ENCODE results near the gene DHRS11.

GRCh38 chr17:36599546-36600250 lies 8.0 kb downstream of the DHRS11 start:
- no peak for TF ChIP-seq CTCF (IDR thresholded peaks at IDR 0.05)
- no peak for TF ChIP-seq POLR2A (IDR thresholded peaks at IDR 0.05)

Data from Peyer's patch (tissue), 4 donors.